DOHH2 (cell line): Measurements from ENCODE around the gene SLC22A13.

Experiments
- EZH2phosphoT487 ChIP-seq: fragments of 200-600 bp; sonication (generic); IDR thresholded peaks from 2 replicates; pipeline ENCODE4 v1.6.1; 2017; ENCODE audit warnings: borderline replicate concordance, mild to moderate bottlenecking, antibody characterized with exemption, low read length, moderate library complexity, mixed read lengths
- TF ChIP-seq, protein P1 (sequence below): fragments of 200-600 bp; sonication (generic); IDR thresholded peaks from one replicate; pipeline ENCODE4 v1.5.1; 2014; ENCODE audit warnings: antibody characterized with exemption, mild to moderate bottlenecking, low read depth, low read length; ENCODE audit not compliant: poor library complexity, severe bottlenecking

DNA sequence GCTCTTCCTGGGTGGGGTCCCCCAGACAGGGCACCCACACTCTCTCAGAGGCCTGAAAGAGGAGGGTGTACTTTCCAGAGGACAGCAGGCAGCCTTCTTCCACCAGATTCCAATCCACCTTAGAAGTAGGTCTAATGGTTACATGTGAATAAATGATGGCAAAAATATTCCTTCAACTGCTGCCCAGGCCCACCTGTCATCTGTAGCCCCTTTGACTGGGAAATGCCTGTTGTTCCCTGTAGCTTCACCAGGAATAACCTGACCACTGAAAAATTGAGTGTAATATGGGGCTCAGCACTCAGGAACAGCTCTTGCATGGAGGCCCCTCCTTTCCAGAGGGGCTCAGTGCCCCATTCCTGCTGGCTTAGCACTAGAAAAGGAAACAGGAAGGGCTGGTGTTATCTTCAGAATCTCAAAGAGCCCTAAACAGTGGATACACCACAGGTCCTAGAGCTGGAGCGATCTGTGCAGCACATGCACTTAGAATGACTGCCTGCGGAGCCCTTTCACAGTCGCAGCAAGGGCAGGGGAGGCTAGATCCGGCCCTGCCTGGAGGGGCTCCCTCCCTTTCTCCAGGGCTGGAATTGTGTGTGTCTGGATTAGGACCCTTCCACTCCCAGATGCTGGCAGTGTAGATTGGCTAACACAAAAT, 48.6 kb downstream of the SLC22A13 start:
- TF ChIP-seq EZH2phosphoT487, result no peak
- TF ChIP-seq, protein P1, sequence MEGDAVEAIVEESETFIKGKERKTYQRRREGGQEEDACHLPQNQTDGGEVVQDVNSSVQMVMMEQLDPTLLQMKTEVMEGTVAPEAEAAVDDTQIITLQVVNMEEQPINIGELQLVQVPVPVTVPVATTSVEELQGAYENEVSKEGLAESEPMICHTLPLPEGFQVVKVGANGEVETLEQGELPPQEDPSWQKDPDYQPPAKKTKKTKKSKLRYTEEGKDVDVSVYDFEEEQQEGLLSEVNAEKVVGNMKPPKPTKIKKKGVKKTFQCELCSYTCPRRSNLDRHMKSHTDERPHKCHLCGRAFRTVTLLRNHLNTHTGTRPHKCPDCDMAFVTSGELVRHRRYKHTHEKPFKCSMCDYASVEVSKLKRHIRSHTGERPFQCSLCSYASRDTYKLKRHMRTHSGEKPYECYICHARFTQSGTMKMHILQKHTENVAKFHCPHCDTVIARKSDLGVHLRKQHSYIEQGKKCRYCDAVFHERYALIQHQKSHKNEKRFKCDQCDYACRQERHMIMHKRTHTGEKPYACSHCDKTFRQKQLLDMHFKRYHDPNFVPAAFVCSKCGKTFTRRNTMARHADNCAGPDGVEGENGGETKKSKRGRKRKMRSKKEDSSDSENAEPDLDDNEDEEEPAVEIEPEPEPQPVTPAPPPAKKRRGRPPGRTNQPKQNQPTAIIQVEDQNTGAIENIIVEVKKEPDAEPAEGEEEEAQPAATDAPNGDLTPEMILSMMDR, result no peak
